ENCODE measurements around the gene STXBP5L. TPM values are rescaled to one million over a fixed set of nuclear protein-coding genes. Genes with fewer than 3 reads are reported as not detected.
"Not testable (repeated sequence)": the region's sequence is repeated elsewhere in the genome, so short reads cannot be mapped to it uniquely, and the experiment has no call there.

STXBP5L gene
- total RNA-seq, 2 donors from 2014 or later = not detected

GRCh38 chr3:121075191-121075590 lies 167.2 kb downstream of the STXBP5L start:
- H3K27me3 Mint-ChIP-seq = no peaks in the 10 kb centered on the region
- H3K27ac Mint-ChIP-seq = no peak overlapping the region
- no peaks in the 10 kb centered on the region for H3K4me1 Mint-ChIP-seq
- no peak overlapping the region for H3K4me3 Mint-ChIP-seq
- DNase-seq = no peak
- H3K36me3 Mint-ChIP-seq (ENCODE audit: low read depth) = no peaks in the 10 kb centered on the region
- no peak for ATAC-seq
- no peaks in the 10 kb centered on the region for H3K9me3 ChIP-seq (ENCODE audit: control insufficient read depth, low read length, poor library complexity, severe bottlenecking)

GRCh38 chr3:121078378-121079101 lies 170.5 kb downstream of the STXBP5L start:
- ATAC-seq, H3K27me3 Mint-ChIP-seq: not testable (repeated sequence)

GRCh38 chr3:121096953-121097352 lies 188.9 kb downstream of the STXBP5L start:
- peaks cover 3% of the 10 kb centered on the region for H3K9me3 ChIP-seq (ENCODE audit: control insufficient read depth, low read length, poor library complexity, severe bottlenecking)
- H3K36me3 Mint-ChIP-seq (ENCODE audit: low read depth) = no peaks in the 10 kb centered on the region
- DNase-seq (no peak), ATAC-seq (no peak)
- H3K4me3 Mint-ChIP-seq = no peak overlapping the region
- H3K27me3 Mint-ChIP-seq = no peaks in the 10 kb centered on the region
- no peaks in the 10 kb centered on the region for H3K4me1 Mint-ChIP-seq
- H3K27ac Mint-ChIP-seq = no peak overlapping the region

More at GRCh38 chr3:121078378-121079101, 170.5 kb downstream of the STXBP5L start:
- H3K36me3 Mint-ChIP-seq (ENCODE audit: low read depth); H3K9me3 ChIP-seq (ENCODE audit: control insufficient read depth, low read length, poor library complexity, severe bottlenecking); H3K4me1 Mint-ChIP-seq; H3K27ac Mint-ChIP-seq; DNase-seq; H3K4me3 Mint-ChIP-seq: not testable (repeated sequence)

DNA sequence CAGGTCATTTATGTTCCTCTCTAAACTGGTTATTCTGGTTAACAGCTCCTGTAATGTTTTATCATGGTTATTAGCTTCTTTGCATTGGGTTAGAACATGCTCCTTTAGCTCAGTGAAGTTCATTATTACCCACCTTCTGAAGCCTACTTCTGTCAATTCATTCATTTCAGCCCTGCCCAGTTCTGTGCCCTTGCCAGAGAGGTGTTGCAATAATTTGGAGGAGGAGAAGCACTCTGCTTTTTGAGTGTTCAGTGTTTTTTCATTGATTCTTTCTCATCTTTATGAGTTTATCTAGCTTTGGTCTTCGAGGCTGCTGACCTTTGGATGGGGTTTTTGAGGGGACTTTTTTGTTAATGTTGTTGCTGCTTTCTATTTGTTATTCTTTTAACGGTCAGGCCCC lies 203.1 kb downstream of the STXBP5L start:
- H3K9me3 ChIP-seq (ENCODE audit: control insufficient read depth, low read length, poor library complexity, severe bottlenecking); H3K4me1 Mint-ChIP-seq; H3K4me3 Mint-ChIP-seq; H3K27ac Mint-ChIP-seq; H3K36me3 Mint-ChIP-seq (ENCODE audit: low read depth); H3K27me3 Mint-ChIP-seq; DNase-seq; ATAC-seq: not testable (repeated sequence)

DNA sequence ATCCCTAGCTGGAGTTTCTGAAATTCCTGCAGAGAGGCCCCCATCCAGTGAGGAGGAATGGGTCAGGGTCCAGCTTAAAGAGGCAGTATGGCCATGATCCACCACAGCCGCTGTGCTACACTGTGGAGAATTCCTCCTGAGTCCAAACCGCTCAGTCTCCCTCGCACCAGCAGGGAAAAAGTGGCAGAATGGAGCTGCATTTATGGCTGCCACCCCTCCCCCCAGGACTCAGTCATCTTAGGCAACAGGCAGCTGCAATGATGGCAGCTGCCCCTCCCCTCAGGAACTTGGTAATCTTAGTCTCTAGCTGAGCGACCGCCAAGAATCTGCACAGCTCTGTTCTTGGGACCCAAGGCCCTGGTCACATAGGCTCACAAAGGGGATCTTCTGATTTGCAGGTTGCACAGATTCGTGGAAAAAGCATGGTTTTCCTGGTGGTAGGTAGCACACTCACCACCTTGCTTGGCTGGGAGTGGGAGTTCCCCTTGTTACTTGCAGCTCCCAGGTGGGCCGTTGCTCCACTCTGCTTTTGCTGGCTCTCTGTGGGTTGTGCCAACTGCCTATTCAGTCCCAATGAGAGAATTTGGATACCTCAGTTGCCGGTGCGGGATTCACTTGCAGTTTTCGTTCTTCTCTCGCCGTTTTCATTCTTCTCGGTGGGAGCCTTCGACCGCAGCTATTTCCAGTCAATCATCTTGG lies 204.1 kb downstream of the STXBP5L start:
- DNase-seq (no peak), ATAC-seq (no peak)
- Mint-ChIP-seq H3K36me3 (ENCODE audit: low read depth) (no peaks in the 10 kb centered on the region), H3K27me3 (no peaks in the 10 kb centered on the region), H3K4me3 (no peak overlapping the region), H3K27ac (no peak overlapping the region), H3K4me1 (no peaks in the 10 kb centered on the region)
- no peaks in the 10 kb centered on the region for H3K9me3 ChIP-seq (ENCODE audit: control insufficient read depth, low read length, poor library complexity, severe bottlenecking)

DNA sequence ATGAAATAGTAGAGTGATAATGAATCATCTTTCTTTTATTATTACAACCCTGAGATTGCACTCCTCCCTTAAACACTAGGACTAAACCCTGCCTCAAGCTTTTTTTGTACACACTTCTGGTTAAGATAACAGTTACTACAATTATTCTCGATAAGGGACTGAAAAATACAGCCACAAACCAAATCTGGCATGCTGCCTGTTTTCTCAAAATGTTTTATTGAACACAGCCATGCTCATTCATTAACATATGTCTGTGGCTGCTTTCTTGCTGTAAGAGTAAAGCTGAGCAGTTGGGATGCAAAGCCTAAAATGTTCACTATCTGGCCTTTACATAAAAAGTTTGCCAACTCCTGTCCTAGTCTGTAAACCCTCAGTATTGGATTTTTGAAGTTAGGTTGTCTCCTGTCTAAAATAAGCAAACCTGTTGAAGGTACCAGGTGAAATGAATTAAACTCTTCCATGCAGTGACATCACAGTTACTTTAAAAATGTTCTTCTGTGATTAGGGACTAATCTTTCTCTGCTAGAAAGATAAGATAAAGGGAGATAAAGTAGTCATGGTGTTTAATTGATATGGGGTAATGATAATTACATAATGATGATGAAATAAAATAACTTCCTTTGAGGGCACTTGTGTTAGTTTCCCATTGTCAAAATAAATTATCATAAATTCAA lies 218.2 kb downstream of the STXBP5L start:
- no peaks in the 10 kb centered on the region for H3K36me3 Mint-ChIP-seq (ENCODE audit: low read depth)
- no peak for ATAC-seq
- H3K9me3 ChIP-seq (ENCODE audit: control insufficient read depth, low read length, poor library complexity, severe bottlenecking) = no peaks in the 10 kb centered on the region
- H3K4me1 Mint-ChIP-seq = no peaks in the 10 kb centered on the region
- no peak overlapping the region for H3K4me3 Mint-ChIP-seq
- no peaks in the 10 kb centered on the region for H3K27me3 Mint-ChIP-seq
- no peak overlapping the region for H3K27ac Mint-ChIP-seq
- no peak for DNase-seq

DNA sequence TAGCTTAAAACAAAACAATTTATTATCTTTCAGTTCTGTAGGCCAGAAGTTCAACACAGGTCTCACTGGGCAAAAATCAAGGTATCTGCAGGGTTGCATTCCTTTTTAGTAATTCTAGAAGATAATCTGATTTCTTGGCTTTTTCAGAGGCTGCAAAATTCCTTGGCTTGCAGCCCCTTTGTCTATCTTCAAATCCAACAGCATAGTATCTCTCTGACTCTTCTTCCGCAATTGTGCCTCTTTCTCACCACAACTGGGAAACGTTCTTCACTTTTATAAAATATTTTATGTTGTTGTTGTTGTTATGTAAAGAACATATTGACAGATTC lies 218.7 kb downstream of the STXBP5L start:
- DNase-seq (no peak), ATAC-seq (no peak)
- H3K9me3 ChIP-seq (ENCODE audit: control insufficient read depth, low read length, poor library complexity, severe bottlenecking) = no peaks in the 10 kb centered on the region
- Mint-ChIP-seq H3K27me3 (no peaks in the 10 kb centered on the region), H3K36me3 (ENCODE audit: low read depth) (no peaks in the 10 kb centered on the region), H3K4me1 (no peaks in the 10 kb centered on the region), H3K4me3 (no peak overlapping the region), H3K27ac (no peak overlapping the region)

DNA sequence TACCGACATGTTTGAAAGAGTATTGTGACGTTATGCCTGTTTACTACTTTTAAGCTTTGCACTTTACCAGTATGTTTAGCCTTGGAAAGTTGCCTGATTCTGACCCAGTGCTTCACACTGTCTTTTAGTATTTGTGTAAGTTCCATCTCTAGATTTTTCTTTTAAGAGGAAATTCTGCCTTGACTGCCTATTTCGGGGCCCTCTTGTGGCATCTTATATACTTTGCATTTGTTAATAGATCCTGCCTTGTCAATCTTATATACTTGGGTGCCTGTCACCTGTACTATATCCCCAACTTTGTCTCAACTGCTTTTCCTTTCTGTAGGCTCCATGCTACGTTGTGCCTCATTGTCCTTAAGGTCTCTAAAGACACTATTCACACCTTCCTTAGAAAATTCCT lies 244.6 kb downstream of the STXBP5L start:
- H3K27ac Mint-ChIP-seq = no peak overlapping the region
- H3K36me3 Mint-ChIP-seq (ENCODE audit: low read depth) = no peaks in the 10 kb centered on the region
- H3K9me3 ChIP-seq (ENCODE audit: control insufficient read depth, low read length, poor library complexity, severe bottlenecking) = no peaks in the 10 kb centered on the region
- DNase-seq (no peak), ATAC-seq (no peak)
- no peaks in the 10 kb centered on the region for H3K4me1 Mint-ChIP-seq
- H3K27me3 Mint-ChIP-seq = no peaks in the 10 kb centered on the region
- H3K4me3 Mint-ChIP-seq = no peak overlapping the region

DNA sequence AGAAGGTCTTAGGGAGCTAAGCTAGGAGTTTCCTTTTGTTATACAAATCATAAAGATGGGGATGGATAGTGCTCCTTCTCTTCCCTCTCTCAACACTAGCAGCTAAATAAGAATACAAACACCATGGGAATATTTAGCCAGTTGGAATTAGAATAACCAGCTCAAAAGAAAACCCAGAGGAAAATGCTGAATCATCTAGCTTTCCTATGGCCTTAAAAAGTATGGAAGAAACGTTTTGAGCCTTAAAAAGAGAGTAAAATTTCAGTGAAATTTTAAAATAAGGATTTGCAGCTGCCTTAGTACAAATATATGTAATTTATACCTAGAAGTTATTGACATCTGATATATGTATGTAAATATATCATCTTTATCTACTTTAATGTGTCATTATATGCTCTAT lies 245.8 kb downstream of the STXBP5L start:
- ATAC-seq = no peak
- Mint-ChIP-seq H3K36me3 (ENCODE audit: low read depth) (no peaks in the 10 kb centered on the region), H3K4me1 (no peaks in the 10 kb centered on the region)

GRCh38 chr3:121155028-121155427 lies 247.0 kb downstream of the STXBP5L start:
- H3K27ac Mint-ChIP-seq = no peak overlapping the region
- H3K4me3 Mint-ChIP-seq = no peak overlapping the region
- DNase-seq = no peak
- no peak for ATAC-seq
- no peaks in the 10 kb centered on the region for H3K27me3 Mint-ChIP-seq
- H3K36me3 Mint-ChIP-seq (ENCODE audit: low read depth) = no peaks in the 10 kb centered on the region
- no peaks in the 10 kb centered on the region for H3K4me1 Mint-ChIP-seq
- no peaks in the 10 kb centered on the region for H3K9me3 ChIP-seq (ENCODE audit: control insufficient read depth, low read length, poor library complexity, severe bottlenecking)

More for the DNA sequence above, 245.8 kb downstream of the STXBP5L start:
- DNase-seq = no peak
- no peaks in the 10 kb centered on the region for H3K9me3 ChIP-seq (ENCODE audit: control insufficient read depth, low read length, poor library complexity, severe bottlenecking)
- no peaks in the 10 kb centered on the region for H3K27me3 Mint-ChIP-seq
- no peak overlapping the region for H3K27ac Mint-ChIP-seq
- H3K4me3 Mint-ChIP-seq = no peak overlapping the region

- Mint-ChIP-seq H3K4me1 (no peaks in the 10 kb centered on the region), H3K27ac (no peak overlapping the region), H3K4me3 (no peak overlapping the region), H3K36me3 (ENCODE audit: low read depth) (no peaks in the 10 kb centered on the region), H3K27me3 (no peaks in the 10 kb centered on the region)
- H3K9me3 ChIP-seq (ENCODE audit: control insufficient read depth, low read length, poor library complexity, severe bottlenecking) = no peaks in the 10 kb centered on the region
- DNase-seq = no peak
- no peak for ATAC-seq
Observed at GRCh38 chr3:121165397-121165837, 257.4 kb downstream of the STXBP5L start.

DNA sequence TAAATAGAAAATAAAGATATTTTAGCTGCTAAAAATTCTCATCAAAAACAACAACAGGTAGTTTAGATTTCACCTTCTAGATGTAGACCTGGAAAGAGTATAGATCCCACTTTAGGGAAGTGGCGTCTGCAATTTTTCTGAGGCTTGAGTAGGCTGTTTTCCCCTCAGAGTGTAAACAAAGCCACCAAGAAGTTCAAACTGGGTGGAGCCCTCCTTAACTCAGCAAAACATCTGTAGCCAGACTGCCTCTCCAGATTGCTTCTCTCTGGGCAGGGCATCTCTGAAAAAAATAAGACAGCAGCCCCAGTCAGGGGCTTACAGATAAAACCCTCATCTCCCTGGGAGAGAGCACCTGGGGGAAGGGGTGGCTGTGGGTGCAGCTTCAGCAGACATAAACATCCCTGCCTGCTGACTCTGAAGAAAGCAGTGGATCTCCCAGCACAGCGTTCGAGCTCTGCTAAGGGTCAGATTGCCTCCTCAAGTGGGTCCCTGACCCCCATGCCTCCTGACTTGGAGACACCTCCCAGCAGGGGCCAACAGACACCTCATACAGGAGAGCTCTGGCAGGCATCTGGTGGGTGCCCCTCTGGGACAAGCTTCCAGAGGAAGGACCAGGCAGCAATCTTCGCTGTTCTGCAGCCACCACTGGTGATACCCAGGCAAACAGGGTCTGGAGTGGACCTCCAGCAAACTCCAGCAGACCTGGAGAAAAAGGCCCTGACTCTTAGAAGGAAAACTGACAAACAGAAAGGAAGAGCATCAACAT lies 259.6 kb downstream of the STXBP5L start:
- Mint-ChIP-seq H3K36me3 (ENCODE audit: low read depth) (no peaks in the 10 kb centered on the region), H3K27ac (no peak overlapping the region), H3K27me3 (no peaks in the 10 kb centered on the region), H3K4me3 (no peak overlapping the region), H3K4me1 (no peaks in the 10 kb centered on the region)
- H3K9me3 ChIP-seq (ENCODE audit: control insufficient read depth, low read length, poor library complexity, severe bottlenecking) = no peaks in the 10 kb centered on the region
- no peak for DNase-seq
- ATAC-seq = no peak

- H3K9me3 ChIP-seq (ENCODE audit: control insufficient read depth, low read length, poor library complexity, severe bottlenecking) = no peaks in the 10 kb centered on the region
- H3K4me3 Mint-ChIP-seq = no peak overlapping the region
- DNase-seq (no peak), ATAC-seq (no peak)
- H3K27ac Mint-ChIP-seq = no peak overlapping the region
- no peaks in the 10 kb centered on the region for H3K27me3 Mint-ChIP-seq
- no peaks in the 10 kb centered on the region for H3K4me1 Mint-ChIP-seq
- no peaks in the 10 kb centered on the region for H3K36me3 Mint-ChIP-seq (ENCODE audit: low read depth)
Observed at GRCh38 chr3:121175083-121175482, 267.1 kb downstream of the STXBP5L start.
